HPDE6-E6E7 (cell line): ENCODE results near the gene SF1.

Experiments used
- DNase-seq: peaks from one replicate; pipeline ENCODE4 v3.0.0; 2011; ENCODE audit warnings: missing footprints; ENCODE audit errors: extremely low spot score

SF1 gene

DNA sequence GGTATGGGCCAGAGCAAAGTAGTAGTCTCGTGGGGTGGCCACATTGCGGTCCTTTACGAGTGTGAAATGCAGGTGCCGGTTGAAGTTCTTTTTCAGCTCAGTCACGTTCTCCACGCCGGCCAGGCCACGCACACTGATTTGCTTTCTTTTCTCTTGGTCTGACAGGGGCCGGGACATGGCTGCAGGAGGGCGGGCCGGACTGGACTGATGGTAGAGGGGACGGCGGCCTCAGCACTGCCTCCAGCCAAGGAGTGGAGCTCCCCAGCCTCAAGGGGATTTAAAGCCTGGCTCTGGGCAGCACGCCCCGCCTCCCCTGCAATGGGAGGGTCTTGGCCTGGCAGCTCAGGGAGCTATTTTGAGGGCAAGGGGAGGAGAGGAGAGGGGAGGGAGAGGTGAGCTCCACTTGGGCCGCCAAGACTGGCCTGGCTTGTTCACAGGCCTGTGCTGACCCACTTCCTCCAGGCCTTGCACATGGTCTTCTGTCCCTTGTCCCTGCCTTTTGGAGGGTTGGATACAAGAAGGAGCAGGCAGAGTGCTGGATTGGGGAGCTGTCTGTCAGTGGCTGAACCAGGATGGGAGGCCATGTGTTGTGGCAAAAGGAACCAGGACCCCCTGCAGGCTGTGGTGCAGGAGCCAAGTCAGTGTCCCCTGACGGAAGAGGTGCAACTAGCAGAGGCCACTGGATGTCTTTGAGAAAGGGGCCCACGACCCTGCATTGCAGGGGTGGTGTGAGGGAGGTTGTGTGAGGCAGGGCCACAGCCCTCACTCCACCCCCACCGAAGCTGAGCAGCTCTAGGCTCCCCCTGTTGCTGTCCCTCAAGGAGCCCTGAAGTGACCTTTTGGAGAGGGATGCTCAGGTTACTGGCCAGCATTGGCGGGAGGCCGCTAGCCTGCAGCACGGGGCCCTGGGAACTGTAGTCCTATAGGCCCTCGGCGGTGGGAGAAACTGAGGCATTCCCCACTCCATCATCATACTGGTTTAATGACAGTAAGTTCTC lies 18.3 kb downstream of the SF1 start, which contains the start of gene PYGM:
Gene PYGM, minus strand, starts transcription at position 253 of the 998 bp plus-strand sequence. Its CDS starts 76 bp downstream, at position 177.
- DNase-seq: no peak

DNA sequence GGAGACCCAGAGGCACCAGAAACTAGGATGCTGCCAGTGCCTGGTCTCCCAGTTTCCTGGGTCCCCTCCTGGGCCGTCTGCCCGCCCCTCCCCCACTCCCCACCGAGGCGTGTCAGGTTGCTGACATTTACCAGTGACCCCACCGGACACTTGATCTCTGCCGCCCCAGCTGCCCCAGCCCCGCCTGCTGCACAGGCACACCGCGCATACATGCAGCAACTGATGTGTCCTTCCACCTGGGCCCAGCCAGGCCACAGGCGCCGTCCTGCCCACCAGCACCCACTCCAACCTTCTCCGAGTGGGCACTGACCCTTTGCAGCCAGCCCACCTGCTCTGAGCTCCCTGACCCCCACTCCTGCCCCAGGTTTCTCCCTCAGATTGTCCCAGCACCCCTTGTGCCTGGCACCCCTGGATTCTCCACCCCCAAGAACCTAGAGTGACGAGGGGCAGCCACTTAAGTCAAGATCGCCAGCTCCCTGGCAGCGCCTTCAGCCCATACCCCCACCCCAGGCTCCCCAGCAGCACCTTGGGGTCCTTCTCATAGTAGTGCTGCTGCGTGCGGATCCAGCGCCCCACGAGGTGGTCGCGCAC lies 19.1 kb downstream of the SF1 start:
- DNase-seq: no peak

DNA sequence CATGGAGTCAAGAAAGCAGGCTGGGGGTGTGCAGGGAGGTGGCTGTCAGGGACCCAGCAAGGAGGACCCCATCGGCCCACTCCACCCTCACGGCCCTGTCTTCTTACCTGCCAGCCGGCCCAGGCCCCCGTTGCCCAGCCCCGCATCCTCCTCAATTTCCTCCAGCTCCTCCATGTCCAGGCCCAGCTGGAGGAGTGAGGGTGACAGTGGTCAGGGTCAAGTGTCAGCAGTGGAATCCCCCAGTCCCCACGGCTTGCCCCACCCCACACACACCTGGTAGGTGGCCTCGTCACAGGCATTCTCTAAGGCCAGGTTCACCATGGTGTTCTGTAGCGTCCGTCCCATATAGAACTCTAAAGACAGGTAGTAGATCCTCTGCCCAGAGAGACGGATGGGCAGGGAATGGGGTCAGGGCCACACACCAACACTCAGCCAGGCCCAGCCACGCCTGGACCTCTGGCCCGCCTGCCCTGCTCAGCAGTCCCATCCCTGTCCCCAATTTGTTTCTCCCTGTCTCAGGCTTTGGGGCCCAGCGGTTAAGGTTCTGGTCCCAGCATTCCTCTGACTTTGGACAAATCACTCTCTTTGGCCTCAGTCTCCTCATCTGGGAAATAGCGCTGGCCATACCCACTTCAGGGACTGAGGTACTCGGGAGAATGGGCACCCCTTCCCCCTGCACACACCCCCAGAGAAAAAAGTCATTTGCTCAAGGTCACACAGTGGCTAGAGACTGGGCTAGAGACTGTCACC lies 19.8 kb downstream of the SF1 start:
- DNase-seq: no peak

DNA sequence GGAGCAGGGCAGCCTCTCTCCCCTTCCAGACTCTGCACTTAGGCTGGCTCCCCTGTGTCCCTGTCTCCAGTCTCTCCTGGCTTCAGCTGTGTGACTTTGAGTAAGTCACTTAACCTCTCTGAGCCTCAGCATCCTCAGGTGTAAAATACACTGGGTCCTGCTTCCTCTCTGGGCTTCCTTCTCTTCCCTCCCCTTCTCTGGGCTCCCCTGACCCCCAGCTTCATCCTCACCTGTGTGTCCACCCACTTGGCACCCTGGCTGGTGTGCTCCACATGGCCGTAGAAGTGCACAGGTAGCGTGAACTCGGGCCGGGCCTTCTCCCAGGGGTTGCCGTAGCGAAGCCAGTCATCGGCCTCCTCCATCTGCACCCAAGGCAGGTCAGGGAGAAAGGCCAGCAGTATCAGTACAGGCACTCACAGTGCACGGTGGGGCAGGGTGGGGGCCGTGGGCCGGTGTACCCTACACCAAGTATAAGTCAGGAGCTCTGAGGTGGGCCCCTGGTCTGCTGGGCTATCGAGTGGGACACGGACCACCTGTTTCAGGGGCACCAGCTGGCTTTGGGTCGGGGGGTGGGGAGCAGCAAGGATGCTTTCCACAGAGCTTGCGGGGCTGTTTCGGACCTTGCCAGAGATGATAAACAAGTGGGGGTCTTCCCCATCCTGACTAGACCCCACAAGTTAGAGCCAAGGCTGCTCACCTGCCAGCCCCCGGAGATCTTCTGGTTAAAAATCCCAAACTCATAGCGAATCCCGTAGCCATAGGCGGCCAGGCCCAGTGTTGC lies 20.6 kb downstream of the SF1 start:
- no peak for DNase-seq

DNA sequence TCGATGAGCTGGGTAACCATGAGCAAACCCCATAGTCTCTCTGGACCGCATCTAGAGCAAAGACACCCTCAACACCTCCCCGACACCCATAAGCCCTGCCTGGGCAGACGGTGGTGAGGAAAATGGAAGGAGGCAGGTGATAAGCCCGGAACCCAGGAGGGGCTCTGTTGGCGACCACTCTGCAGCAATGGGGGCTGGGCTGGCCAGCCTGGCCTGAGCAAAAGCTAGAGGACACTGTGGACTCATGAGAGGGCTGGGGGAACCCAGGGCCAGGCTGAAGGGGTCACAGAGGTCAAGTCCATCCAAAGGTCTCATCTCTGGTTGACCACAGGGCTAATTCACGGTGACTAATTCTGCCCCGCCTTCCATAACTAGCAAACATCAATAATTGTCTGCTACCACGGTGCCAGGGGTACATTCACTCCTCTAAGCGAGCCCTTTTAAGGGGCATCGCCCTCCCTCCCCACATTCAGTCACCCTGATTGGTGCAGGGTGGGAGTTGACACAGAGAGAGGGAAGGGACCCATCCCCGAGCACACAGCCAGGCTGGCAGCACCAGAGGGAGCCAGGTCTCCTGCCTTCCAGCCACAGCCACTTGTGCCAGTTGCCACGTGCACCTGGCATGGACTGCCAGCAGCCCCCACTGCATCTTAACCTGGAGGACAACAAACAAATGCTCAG lies 22.5 kb downstream of the SF1 start:
- DNase-seq: no peak

DNA sequence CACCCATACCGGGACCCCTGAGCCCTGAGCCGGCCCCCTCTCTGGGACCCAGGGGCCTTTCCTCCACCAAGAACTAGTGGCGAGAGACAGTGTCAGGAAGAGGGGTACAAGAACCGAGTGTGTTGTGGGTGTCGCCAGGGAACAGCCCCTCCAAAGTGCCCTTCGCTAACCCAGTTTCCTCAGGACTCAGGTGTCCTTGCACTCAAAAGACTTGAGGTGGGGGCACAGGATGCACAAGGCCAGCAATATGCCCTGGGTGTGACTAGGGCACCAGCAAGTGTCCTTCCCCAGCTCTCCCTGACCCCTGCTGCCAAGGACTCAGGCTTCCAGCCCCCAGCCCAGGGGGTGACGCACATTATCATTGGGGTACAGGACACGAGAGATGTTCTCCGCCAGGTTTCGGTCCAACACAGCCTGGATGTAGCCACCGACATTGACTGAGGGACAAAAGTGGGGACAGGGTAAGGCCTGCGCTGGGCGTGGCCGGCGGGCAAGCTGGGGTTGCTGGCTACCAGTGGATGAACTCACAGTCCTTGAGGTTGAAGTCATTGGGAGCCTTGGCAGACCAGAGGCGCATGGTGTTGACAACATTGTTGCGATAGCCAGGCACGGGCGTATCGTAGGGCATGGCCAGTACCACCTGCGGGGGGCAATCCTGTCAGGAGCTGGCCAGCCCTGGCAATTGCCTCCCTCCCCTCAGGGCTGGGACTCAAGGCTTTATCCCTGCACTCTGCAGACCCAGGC lies 23.3 kb downstream of the SF1 start:
- DNase-seq: no peak

DNA sequence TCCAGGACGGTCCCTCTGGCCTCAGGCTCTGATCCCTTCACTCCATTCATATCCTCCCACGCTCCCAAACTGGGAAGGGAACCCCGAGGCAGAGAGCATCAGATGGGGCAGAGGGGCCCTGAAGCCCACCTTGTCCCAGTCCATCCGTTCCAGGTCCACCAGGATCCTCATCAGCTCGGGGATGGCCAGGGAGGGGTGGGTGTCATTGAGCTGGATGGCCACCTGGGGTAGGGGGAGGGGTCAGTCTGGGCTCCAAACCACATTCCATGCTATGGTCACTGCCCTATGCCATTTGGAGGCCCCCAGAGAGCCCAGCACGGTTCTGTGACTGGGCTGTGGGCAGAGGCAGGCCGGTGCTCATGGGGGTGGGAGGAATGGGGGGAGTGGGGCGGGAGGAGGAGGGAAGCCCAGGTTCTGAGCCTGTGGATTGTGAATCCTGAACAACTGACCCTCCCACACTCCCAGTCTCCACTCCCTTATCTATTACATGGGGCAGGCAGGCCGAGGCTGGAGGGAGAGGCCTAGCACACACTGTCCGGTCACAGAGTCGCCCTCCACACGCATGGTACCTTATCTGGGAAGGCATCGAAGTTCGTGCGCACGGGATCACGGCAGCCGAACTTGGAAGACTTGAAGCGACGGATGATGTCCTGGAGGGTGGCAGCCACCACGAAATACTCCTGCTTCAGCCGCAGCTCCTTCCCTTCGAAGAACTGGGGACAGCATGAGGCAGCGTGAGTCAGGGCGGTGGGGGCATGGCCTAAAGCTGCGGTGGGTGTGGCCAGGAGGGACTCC lies 24.0 kb downstream of the SF1 start:
- DNase-seq: no peak

DNA sequence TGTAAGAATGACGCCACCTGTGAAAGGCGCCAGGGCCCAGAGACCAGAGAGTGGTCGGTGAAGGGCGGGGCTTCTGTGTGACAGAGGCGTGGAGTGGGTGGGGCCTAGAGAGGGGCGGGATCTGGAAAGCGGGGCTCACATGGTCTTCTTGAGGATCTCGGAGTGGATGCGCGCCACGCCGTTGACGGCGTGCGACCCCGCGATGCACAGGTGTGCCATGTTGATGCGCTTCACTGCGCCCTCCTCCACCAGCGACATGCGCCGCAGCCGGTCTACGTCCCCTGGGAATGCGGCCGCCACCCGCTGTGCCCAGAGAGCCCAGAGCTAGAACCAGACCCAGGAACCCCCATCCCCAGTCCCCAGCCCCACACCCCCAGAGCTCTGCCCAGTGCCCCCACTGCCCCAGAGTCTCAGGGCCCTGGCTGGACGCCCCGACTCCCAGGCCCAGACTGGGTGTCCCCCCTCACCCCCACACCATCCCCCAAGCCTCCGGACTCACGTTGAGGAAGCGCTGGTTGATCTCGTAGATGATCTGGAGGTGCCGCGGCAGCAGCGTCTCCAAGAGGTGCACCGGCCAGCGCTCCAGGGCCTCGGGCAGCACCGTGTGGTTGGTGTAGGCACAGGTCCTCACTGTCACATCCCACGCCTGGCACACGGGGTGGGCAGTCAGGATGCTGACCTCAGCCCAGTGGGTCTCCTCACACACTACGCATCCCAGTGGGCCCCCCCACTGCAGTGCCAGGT lies 24.8 kb downstream of the SF1 start:
- no peak for DNase-seq

DNA sequence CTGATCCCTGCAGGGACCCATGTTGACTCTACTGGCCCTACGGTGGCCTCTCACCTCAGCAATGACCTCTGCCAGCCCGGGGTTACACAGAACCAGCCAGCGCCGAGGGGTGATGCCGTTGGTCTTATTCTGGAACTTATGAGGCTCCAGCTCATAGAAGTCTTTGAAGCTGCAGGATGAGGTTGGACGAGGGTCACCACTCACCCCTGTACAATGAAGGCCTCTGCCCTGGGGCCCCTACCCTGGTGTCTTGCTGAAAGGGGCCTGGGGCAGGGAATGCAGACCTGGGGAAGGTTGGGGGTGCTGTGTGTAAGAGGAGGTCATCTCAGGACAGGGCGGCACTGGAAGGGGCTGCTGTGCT lies 25.3 kb downstream of the SF1 start:
- no peak for DNase-seq

DNA sequence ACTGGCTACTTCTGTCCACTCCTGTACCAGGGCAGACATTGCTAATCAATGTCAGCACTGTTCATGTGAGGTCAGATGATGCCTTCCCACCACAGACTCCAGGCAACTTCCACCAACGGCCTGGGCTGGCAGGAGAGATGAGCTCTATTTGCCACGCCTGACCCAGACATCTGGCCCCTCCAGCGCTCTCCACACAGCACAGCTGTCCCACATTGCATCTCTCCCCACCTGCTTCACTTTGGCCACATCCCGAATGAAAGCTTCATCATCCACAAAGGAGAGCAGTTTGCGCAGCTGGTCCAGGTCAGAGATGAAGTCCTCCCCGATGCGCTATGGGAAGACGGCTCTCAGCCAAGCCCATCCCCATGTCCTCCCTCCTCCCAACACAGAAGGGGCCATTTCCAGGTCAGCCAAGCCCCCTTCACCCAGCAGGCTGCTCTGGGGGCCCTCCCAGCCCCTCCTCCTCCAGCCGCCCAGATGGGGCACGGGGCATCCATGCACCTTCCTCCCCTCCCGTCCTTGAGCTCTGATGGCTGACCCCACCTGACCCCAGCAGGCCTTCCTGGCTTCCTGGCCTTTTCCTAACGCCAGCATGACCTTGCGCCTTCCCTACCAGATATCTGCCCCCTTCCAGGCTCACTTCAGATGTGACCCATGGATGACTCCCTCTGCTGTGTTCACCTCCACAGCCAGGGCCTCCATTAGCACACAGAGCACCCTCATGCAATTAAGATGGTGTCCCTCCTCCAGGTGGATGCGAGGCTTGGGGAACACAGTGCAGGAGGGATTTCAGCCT lies 26.0 kb downstream of the SF1 start:
- no peak for DNase-seq

DNA sequence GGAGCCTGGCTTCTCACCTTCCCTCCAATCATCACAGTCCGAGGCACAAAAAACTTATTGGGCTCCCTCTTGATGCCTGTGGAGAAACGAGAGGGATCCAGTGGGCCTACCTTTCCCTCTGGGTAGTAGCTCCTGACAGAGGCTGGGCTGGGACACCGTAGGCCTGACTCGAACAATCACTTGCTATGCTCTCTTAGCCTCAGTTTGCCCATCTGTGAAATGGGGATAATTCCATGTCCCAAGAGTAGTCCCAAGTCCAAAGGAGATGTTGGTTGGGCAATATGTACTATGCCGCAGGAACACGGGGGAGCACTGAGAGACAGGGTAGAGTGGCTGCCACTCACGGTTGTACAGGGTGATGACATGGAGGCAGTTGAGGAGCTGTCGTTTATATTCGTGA lies 26.8 kb downstream of the SF1 start:
- no peak for DNase-seq

DNA sequence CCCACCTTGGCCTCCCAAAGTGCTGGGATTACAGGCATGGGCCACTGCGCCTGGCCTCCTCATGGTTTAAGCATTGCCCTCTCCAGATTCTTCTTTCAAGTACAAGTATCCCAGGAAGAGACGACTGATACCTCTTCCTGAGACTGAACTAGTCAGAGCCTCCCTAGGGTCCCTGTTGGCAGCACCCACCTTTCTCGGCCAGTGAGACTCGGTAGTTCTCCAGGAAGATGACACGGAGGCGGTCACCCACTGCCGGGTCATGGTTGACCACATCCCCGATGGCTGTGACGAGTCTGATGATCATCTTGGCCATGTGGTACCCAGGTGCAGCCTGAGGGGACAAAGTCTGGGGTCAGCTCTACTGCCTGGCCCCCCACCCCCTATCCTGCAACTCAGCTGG lies 27.2 kb downstream of the SF1 start:
- no peak for DNase-seq

DNA sequence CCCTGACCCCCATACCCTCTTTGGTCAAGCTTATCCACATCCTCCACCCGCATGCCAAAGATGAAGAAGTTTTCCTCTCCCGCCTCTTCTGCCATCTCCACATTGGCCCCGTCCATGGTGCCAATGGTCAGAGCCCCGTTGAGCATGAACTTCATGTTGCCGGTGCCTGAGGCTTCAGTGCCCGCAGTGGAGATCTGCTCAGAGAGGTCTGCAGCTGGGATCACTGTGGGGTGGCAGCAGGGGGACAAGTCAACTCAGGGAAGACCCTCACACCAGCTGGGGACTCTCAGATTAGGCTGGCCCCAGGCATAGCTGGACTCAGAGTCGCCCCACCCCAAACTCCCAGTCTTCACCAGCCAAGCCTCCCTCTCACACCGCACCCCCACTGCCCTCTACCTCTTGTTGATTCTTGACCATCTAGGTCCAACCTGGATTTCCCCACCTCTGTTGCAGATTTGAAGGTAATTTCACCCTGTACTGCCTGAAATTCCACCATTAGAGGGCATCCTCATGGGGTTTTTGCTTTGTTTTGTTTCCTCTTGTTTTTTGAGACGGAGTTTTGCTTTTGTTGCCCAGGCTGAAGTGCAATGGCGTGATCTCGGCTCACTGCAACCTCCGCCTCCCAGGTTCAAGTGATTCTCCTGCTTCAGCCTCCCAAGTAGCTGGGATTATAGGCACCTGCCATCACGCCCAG lies 27.8 kb downstream of the SF1 start:
- no peak for DNase-seq

DNA sequence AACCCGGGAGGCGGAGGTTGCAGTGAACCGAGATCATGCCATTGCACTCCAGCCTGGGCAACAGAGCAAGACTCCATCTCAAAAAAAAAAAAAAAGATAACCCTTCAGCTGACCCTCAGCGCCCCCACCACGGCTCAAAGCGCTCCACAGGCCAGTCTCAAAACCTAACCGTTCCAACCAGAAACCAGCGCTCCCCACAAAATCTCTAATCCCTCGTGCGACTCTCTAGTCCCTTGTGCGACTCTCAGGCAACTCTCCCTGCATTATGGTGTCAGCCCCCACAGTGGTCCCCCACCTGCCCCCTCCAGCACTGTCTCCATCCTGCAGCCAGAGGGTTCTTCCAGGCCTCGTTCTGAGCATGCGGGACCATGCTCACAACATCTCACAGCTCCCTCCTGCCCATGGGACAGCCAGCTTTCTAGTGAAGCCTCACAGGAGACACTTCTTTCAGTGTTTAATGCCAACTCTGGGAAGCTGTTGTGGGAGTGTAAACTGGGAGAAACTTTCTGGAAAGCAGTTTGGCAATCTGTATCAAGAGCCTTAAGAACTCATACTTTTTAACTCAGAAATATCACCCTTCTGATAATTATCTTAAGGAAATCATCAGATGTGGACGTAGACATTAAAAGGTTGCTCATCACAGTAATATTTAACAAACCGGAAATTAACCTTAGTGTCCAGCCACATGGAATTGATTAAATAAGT lies 30.2 kb downstream of the SF1 start:
- no peak for DNase-seq

DNA sequence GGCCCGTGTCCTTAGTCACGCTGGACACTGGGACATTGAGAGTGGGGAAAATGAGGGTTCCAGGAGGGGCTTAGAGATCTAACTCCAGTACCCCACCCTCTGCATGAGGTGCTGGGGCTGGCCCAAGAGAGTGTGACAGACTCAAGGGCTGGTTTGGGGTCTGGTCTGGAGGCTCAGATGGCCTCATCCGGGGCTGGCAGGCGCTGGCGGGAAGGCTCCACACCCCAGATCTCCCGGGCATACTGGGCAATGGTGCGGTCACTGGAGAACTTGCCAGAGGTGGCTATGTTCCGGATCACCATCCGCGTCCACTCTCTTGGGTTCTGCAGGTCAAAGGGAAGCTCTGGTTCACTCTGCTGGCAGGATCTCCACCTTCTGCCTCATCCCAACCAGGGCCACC lies 31.9 kb downstream of the SF1 start:
- DNase-seq: no peak

DNA sequence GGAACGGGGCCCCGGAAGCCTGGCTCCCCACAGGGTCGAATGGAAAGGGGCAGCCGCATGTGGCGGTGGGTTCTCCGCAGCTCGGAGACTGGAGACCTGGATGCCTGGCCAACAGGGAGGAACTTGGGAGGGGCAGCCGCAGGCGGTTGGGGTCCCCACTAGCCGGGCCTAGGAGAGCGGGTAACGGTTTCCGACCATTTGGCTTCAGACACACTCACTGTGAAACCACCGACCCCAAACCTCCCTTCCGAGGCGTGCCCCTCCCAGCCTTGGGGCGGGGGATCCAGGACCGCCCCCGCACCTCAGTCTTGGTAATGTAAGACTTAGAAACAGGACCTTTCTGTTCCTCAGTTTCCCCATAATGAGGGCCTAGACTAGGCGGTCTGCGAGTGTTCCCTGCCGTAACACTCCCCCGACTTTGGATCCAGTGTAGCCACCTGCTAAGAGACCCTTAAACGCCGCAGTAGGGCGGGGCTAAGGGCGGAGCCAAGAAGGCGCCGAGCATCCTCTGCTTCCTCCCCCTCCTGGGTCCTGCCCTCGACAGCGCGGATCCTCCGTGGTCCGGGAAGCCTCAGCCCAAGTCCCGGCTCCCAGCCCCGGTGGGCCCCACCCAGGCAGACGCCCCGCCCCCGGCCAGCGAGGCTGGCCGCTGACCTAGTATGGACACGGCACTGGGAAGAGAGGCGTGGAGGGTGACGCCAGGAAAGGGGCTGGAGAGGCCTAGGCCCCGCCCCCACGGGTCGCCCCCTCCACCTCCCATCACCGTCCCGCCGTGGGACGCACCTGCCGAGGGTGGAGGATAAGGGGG lies 32.6 kb downstream of the SF1 start:
- DNase-seq: no peak
